Neural progenitor cell (in vitro differentiated cells): ENCODE results near the gene SPNS3.

ENCODE experiments used
- EZH2 ChIP-seq: fragments of 200-600 bp; sonication (generic); IDR thresholded peaks from 2 replicates; pipeline ENCODE4 v1.6.1; 2017; ENCODE audit warnings: antibody characterized with exemption, mild to moderate bottlenecking, moderate library complexity
- EZH2phosphoT487 ChIP-seq: fragments of 200-600 bp; sonication (generic); IDR thresholded peaks from 2 replicates; pipeline ENCODE4 v1.6.1; 2017; ENCODE audit warnings: antibody characterized with exemption

GRCh38 chr17:4480929-4481898, 47.5 kb downstream of the SPNS3 start:
- TF ChIP-seq EZH2 = no peak
- no peak for TF ChIP-seq EZH2phosphoT487
